HEK293 (cell line): ENCODE data around the gene EYS.

ENCODE experiments used
- CTCF ChIA-PET: fragments of 350-600 bp; formaldehyde crosslinking; extraction: SDS; loops from one replicate; lab custom pipeline; 2021; ENCODE audit warnings: antibody characterized with exemption; lab: Yijun Ruan, JAX
- POLR2A ChIA-PET: fragments of 300-600 bp; formaldehyde crosslinking; extraction: SDS; loops from one replicate; lab custom pipeline; 2020; ENCODE audit warnings: antibody characterized with exemption, inconsistent platforms; lab: Yijun Ruan, JAX
- H3K27ac ChIP-seq: fragments of 200-500 bp; sonication (Bioruptor generic); 2 replicates; pipeline ENCODE4 v1.5.1; 2014; ENCODE audit warnings: low read depth, low read length, control low read depth, inconsistent platforms; ENCODE audit errors: extremely low read depth
- H3K36me3 ChIP-seq, 2 experiments: fragments of 200-500 bp in 1 of 2; sonication (Bioruptor generic) in 1 of 2; 1 replicate in 1 of 2; 2 replicates in 1 of 2; pipeline ENCODE4 v1.5.1; 2014 to 2017; ENCODE audit warnings: inconsistent platforms in 2 of 2, low read length in 2 of 2; ENCODE audit not compliant: control insufficient read depth in 2 of 2, insufficient read depth in 1 of 2
- H3K4me1 ChIP-seq: fragments of 200-500 bp; sonication (Bioruptor generic); 2 replicates; pipeline ENCODE4 v1.5.1; 2014; ENCODE audit warnings: mild to moderate bottlenecking, low read length, inconsistent platforms; ENCODE audit not compliant: control insufficient read depth, insufficient read depth
- H3K4me3 ChIP-seq: 2 replicates; pipeline ENCODE4 v1.5.1; 2011; ENCODE audit warnings: low read depth, mild to moderate bottlenecking, control low read depth, low read length, moderate library complexity
- H3K9me3 ChIP-seq: fragments of 200-500 bp; sonication (Bioruptor generic); 2 replicates; pipeline ENCODE4 v1.5.1; 2014; ENCODE audit warnings: low read depth, low read length, inconsistent platforms; ENCODE audit not compliant: control insufficient read depth, insufficient read depth
- HOXA7 ChIP-seq: sonication (generic); formaldehyde crosslinking; IDR thresholded peaks from 2 replicates; pipeline ENCODE4 v1.8.1; 2022; ENCODE audit warnings: missing genetic modification reagents, borderline replicate concordance
- KLF8 ChIP-seq: fragments of 450-650 bp; formaldehyde crosslinking; IDR thresholded peaks from 2 replicates; pipeline ENCODE4 v1.5.1; 2016; ENCODE audit warnings: missing biosample characterization, missing genetic modification characterization
- SALL2 ChIP-seq: fragments of 450-650 bp; formaldehyde crosslinking; IDR thresholded peaks from 2 replicates; pipeline ENCODE4 v1.5.0; 2017; ENCODE audit warnings: missing biosample characterization, mild to moderate bottlenecking, missing genetic modification characterization, borderline replicate concordance
- WT1 ChIP-seq: fragments of 450-650 bp; formaldehyde crosslinking; IDR thresholded peaks from 2 replicates; pipeline ENCODE4 v1.5.1; 2016; ENCODE audit warnings: missing biosample characterization, missing genetic modification characterization
- YY2 ChIP-seq: fragments of 450-650 bp; formaldehyde crosslinking; IDR thresholded peaks from 2 replicates; pipeline ENCODE4 v1.5.1; 2016; ENCODE audit warnings: missing biosample characterization, missing genetic modification characterization
- ZBTB21 ChIP-seq: fragments of 450-650 bp; formaldehyde crosslinking; IDR thresholded peaks from 2 replicates; pipeline ENCODE4 v1.5.1; 2017; ENCODE audit warnings: missing biosample characterization, missing genetic modification characterization
- ZBTB48 ChIP-seq: fragments of 450-650 bp; formaldehyde crosslinking; IDR thresholded peaks from 2 replicates; pipeline ENCODE4 v1.5.1; 2016; ENCODE audit warnings: missing biosample characterization, missing genetic modification characterization
- ZNF10 ChIP-seq: fragments of 450-650 bp; formaldehyde crosslinking; IDR thresholded peaks from 2 replicates; pipeline ENCODE4 v1.5.1; 2017; ENCODE audit warnings: missing biosample characterization, missing genetic modification characterization
- ZNF248 ChIP-seq: fragments of 450-650 bp; formaldehyde crosslinking; IDR thresholded peaks from 2 replicates; pipeline ENCODE4 v1.5.1; 2017; ENCODE audit warnings: missing biosample characterization, missing genetic modification characterization
- ZNF274 ChIP-seq, 2 experiments: fragments of 200-500 bp in 1 of 2; fragments of 450-650 bp in 1 of 2; sonication (Bioruptor generic) in 1 of 2; formaldehyde crosslinking in 1 of 2; IDR thresholded peaks; 2 replicates each; pipeline versions ENCODE4 v1.5.1 to v1.6.1; 2014 to 2016; ENCODE audit warnings: borderline replicate concordance in 1 of 2, inconsistent platforms in 1 of 2, low read length in 1 of 2, missing biosample characterization in 1 of 2, missing genetic modification characterization in 1 of 2
- ZNF311 ChIP-seq: fragments of 450-650 bp; formaldehyde crosslinking; IDR thresholded peaks from 2 replicates; pipeline ENCODE4 v1.5.1; 2017; ENCODE audit warnings: missing biosample characterization, missing genetic modification characterization, borderline replicate concordance
- ZNF37A ChIP-seq: fragments of 450-650 bp; IDR thresholded peaks from 2 replicates; pipeline ENCODE4 v1.5.1; 2018; ENCODE audit warnings: missing biosample characterization, missing genetic modification characterization
- ZNF433 ChIP-seq: fragments of 450-650 bp; formaldehyde crosslinking; IDR thresholded peaks from 2 replicates; pipeline ENCODE4 v1.5.1; 2016; ENCODE audit warnings: missing biosample characterization, missing genetic modification characterization, low read depth
- ZNF521 ChIP-seq: fragments of 450-650 bp; formaldehyde crosslinking; IDR thresholded peaks from 2 replicates; pipeline ENCODE4 v1.5.1; 2017; ENCODE audit warnings: missing biosample characterization, mild to moderate bottlenecking, missing genetic modification characterization
- ZNF664 ChIP-seq: fragments of 450-650 bp; formaldehyde crosslinking; IDR thresholded peaks from 2 replicates; pipeline ENCODE4 v1.5.1; 2016; ENCODE audit warnings: missing biosample characterization, missing genetic modification characterization
- ZNF76 ChIP-seq: fragments of 450-650 bp; formaldehyde crosslinking; IDR thresholded peaks from 2 replicates; pipeline ENCODE4; 2016; ENCODE audit warnings: low read depth, missing biosample characterization, missing genetic modification characterization, borderline replicate concordance
- ZNF768 ChIP-seq: fragments of 450-650 bp; formaldehyde crosslinking; IDR thresholded peaks from 2 replicates; pipeline ENCODE4 v1.5.1; 2018; ENCODE audit warnings: missing biosample characterization, mild to moderate bottlenecking, missing genetic modification characterization
- ZXDB ChIP-seq: fragments of 450-650 bp; formaldehyde crosslinking; IDR thresholded peaks from 2 replicates; pipeline ENCODE4 v1.5.1; 2016; ENCODE audit warnings: missing biosample characterization, missing genetic modification characterization
- TF ChIP-seq, protein P1 (sequence below): fragments of 450-650 bp; formaldehyde crosslinking; IDR thresholded peaks from 2 replicates; pipeline ENCODE4 v1.5.1; 2016; ENCODE audit warnings: missing biosample characterization, missing genetic modification characterization
- TF ChIP-seq, protein P2 (sequence below): fragments of 450-650 bp; formaldehyde crosslinking; IDR thresholded peaks from 2 replicates; pipeline ENCODE4 v1.5.1; 2016; ENCODE audit warnings: missing biosample characterization, missing genetic modification characterization

EYS gene

DNA sequence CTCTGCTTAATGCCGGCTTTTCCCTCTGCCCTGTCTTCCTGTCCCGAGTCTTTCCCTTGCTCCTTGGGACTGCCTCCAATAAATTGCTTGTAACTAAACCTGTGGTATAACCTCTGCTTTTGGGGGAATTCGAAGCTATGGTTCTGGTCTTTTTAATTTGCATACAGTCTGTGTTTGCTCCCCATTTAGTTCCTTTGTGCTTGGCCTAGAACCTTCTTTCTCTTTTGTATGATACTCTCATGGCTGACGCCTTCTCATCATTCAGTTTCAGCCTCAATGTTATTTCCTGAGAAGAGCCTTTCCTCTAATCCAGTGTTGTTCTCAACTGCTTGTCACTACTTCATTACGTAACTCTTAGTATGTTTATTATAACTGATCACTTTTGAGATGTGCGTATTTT is 1823.4 kb downstream of the EYS start (continued):
- TF ChIP-seq ZNF311 (tag by site-specific recombination), result no peak
- no peak for TF ChIP-seq ZNF433 (tag by site-specific recombination)
- TF ChIP-seq, all 188 proteins: peak for 0

DNA sequence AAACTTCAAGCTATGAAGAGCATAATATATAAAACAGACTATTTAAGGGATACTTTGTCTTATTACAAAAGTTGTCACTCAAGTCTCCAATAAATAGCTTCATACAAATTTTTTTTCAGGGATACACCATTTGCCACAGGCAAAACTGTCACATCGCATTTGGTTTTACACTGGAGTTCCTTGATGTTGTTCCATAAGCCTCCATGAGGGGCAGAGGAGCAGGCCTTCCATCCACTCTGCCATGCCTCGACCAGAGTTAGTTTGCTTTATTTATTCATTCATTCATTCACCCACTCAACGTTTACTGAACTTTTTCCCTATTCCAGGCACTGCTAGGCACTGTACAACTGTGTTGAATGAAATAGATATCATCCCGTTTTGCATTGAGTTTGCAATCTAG is 1824.8 kb downstream of the EYS start:
- Histone ChIP-seq H3K27ac (no peak overlapping the region), H3K4me3 (no peak overlapping the region), H3K9me3 (no peaks in the 10 kb centered on the region), H3K36me3 (no peaks in the 10 kb centered on the region), H3K4me1 (no peaks in the 10 kb centered on the region)
- no peak for TF ChIP-seq ZNF521 (tag by site-specific recombination)
- TF ChIP-seq ZNF274 (IDR thresholded peaks at IDR 0.05; ENCODE audit: low read length), result no peak
- no peak for TF ChIP-seq ZNF274 (tag by site-specific recombination; IDR thresholded peaks at IDR 0.05; ENCODE audit: borderline replicate concordance)
- TF ChIP-seq WT1 (tag by site-specific recombination), result no peak
- no peak for TF ChIP-seq ZNF37A (tag by site-specific recombination)
- no peak for TF ChIP-seq ZNF10 (tag by site-specific recombination)
- TF ChIP-seq, protein P1, sequence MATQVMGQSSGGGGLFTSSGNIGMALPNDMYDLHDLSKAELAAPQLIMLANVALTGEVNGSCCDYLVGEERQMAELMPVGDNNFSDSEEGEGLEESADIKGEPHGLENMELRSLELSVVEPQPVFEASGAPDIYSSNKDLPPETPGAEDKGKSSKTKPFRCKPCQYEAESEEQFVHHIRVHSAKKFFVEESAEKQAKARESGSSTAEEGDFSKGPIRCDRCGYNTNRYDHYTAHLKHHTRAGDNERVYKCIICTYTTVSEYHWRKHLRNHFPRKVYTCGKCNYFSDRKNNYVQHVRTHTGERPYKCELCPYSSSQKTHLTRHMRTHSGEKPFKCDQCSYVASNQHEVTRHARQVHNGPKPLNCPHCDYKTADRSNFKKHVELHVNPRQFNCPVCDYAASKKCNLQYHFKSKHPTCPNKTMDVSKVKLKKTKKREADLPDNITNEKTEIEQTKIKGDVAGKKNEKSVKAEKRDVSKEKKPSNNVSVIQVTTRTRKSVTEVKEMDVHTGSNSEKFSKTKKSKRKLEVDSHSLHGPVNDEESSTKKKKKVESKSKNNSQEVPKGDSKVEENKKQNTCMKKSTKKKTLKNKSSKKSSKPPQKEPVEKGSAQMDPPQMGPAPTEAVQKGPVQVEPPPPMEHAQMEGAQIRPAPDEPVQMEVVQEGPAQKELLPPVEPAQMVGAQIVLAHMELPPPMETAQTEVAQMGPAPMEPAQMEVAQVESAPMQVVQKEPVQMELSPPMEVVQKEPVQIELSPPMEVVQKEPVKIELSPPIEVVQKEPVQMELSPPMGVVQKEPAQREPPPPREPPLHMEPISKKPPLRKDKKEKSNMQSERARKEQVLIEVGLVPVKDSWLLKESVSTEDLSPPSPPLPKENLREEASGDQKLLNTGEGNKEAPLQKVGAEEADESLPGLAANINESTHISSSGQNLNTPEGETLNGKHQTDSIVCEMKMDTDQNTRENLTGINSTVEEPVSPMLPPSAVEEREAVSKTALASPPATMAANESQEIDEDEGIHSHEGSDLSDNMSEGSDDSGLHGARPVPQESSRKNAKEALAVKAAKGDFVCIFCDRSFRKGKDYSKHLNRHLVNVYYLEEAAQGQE, result no peak
- TF ChIP-seq YY2 (tag by site-specific recombination), result no peak
- no peak for TF ChIP-seq KLF8
- no peak for TF ChIP-seq ZNF248 (tag by site-specific recombination)
- no peak for TF ChIP-seq HOXA7 (CRISPR knock-in tag)
- no peak for TF ChIP-seq ZNF76 (tag by site-specific recombination)
- no peak for TF ChIP-seq ZNF664 (tag by site-specific recombination)
- no peak for TF ChIP-seq SALL2 (tag by site-specific recombination)
- TF ChIP-seq, protein P2, sequence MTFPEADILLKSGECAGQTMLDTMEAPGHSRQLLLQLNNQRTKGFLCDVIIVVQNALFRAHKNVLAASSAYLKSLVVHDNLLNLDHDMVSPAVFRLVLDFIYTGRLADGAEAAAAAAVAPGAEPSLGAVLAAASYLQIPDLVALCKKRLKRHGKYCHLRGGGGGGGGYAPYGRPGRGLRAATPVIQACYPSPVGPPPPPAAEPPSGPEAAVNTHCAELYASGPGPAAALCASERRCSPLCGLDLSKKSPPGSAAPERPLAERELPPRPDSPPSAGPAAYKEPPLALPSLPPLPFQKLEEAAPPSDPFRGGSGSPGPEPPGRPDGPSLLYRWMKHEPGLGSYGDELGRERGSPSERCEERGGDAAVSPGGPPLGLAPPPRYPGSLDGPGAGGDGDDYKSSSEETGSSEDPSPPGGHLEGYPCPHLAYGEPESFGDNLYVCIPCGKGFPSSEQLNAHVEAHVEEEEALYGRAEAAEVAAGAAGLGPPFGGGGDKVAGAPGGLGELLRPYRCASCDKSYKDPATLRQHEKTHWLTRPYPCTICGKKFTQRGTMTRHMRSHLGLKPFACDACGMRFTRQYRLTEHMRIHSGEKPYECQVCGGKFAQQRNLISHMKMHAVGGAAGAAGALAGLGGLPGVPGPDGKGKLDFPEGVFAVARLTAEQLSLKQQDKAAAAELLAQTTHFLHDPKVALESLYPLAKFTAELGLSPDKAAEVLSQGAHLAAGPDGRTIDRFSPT, result no peak
- TF ChIP-seq ZBTB21 (tag by site-specific recombination), result no peak
- POLR2A ChIA-PET, result no interaction called here
- CTCF ChIA-PET, result interaction anchor here (0.6 to 0.9 kb wide), 4 partner anchors 10 to 1645 kb away, joined by 3 read pairs; no protein-coding TSS in a partner anchor

DNA sequence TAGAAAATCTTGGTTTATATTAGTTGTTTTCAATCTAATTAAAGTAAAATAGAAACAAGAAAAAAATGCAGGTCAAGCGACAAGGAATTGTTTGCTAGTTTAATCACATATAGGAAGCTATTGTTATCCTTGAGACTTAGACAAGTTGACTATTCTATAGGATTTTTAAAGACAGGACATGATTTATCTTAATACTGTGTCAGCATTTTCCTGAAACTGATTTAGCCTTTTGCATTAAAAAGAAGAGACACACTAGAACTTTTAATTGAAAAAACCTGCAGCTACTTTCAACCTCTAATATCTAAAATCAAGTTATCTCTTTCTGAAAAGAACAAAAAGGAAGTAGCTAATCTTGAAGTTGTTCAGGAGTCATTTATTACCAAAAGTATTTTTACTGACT is 1825.2 kb downstream of the EYS start:
- Histone ChIP-seq H3K4me1 (no peaks in the 10 kb centered on the region), H3K4me3 (no peak overlapping the region), H3K27ac (no peak overlapping the region), H3K9me3 (no peaks in the 10 kb centered on the region), H3K36me3 (no peaks in the 10 kb centered on the region)
- TF ChIP-seq ZNF768 (tag by site-specific recombination) (no peak), ZXDB (tag by site-specific recombination) (no peak), ZBTB48 (tag by site-specific recombination) (no peak)
- TF ChIP-seq, protein P2, result no peak
- ChIA-PET CTCF (interaction anchor here (0.6 to 0.9 kb wide), 4 partner anchors 10 to 1646 kb away, joined by 3 read pairs; no protein-coding TSS in a partner anchor), POLR2A (no interaction called here)
